GM06990 (cell line): ENCODE results near the gene MAIP1.
A peak's percentile ranks its signal among the peaks of the same experiment; 100 is the strongest.

ENCODE experiments used
- DNase-seq: peaks from one replicate; pipeline ENCODE4 v3.0.0-alpha.2; 2011; ENCODE audit not compliant: insufficient read length; ENCODE audit errors: extremely low read depth
- H3K27me3 ChIP-seq: replicated peaks from 2 replicates; pipeline ENCODE4 v1.6.0; 2011; ENCODE audit warnings: low read length; ENCODE audit not compliant: control insufficient read depth, insufficient read depth
- H3K36me3 ChIP-seq: 2 replicates; pipeline ENCODE4 v1.5.1; 2011; ENCODE audit warnings: low read length; ENCODE audit not compliant: control insufficient read depth, insufficient read depth
- H3K4me3 ChIP-seq: replicated peaks from 2 replicates; pipeline ENCODE4 v1.5.1; 2011; ENCODE audit warnings: low read depth, mild to moderate bottlenecking, control low read depth, low read length
- TF ChIP-seq, protein P1 (sequence below): IDR thresholded peaks from 2 replicates; pipeline ENCODE4 v1.5.1; 2011; ENCODE audit warnings: low read length, control low read depth, mild to moderate bottlenecking, inconsistent platforms; ENCODE audit not compliant: insufficient read depth, poor library complexity, severe bottlenecking

Gene MAIP1

DNA sequence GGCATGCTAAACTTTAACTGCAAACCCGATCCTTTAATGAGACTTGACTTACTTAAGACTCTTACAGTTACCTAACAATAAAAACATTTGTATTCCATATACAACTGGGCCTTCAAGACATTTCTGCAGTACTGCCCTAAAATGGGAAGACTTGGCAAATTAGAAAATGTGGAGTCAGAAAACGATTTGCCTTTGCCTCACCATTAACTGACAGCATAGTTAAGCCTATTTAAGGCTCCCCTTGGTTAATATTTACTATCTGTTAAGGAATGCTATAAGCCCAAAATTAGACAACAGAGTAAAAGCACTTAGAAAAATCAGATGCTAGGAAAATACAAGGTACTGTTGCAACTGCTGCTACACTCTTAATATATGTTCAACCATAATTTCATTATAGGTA lies 18.8 kb upstream of the MAIP1 start:
- TF ChIP-seq, protein P1, sequence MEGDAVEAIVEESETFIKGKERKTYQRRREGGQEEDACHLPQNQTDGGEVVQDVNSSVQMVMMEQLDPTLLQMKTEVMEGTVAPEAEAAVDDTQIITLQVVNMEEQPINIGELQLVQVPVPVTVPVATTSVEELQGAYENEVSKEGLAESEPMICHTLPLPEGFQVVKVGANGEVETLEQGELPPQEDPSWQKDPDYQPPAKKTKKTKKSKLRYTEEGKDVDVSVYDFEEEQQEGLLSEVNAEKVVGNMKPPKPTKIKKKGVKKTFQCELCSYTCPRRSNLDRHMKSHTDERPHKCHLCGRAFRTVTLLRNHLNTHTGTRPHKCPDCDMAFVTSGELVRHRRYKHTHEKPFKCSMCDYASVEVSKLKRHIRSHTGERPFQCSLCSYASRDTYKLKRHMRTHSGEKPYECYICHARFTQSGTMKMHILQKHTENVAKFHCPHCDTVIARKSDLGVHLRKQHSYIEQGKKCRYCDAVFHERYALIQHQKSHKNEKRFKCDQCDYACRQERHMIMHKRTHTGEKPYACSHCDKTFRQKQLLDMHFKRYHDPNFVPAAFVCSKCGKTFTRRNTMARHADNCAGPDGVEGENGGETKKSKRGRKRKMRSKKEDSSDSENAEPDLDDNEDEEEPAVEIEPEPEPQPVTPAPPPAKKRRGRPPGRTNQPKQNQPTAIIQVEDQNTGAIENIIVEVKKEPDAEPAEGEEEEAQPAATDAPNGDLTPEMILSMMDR = no peak
- Histone ChIP-seq H3K27me3 (no peaks in the 10 kb centered on the region), H3K36me3 (peaks cover 7% of the 10 kb centered on the region), H3K4me3 (no peak overlapping the region)
- no peak for DNase-seq

DNA sequence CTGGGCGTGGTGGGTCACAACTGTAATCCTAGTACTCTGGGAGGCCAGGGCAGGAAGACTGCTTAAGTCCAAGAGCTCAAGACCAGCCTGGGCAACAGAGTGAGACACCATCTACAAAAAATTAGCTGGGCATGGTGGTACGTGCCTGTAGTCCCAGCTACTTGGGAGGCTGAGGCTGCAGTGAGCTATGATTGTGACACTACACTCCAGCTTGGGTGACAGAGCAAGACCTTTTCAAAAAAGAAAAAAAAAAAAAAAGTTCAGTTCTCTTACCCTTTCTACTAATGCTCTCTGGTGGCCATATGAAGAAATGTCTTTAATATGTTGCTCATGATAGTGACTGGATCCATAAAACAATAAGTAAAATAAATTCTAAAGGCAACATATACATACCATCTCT lies 15.0 kb upstream of the MAIP1 start:
- Histone ChIP-seq H3K27me3 (no peaks in the 10 kb centered on the region), H3K4me3 (no peak overlapping the region), H3K36me3 (peaks cover 3% of the 10 kb centered on the region)
- no peak for DNase-seq
- TF ChIP-seq, protein P1 = peak; percentile 19

DNA sequence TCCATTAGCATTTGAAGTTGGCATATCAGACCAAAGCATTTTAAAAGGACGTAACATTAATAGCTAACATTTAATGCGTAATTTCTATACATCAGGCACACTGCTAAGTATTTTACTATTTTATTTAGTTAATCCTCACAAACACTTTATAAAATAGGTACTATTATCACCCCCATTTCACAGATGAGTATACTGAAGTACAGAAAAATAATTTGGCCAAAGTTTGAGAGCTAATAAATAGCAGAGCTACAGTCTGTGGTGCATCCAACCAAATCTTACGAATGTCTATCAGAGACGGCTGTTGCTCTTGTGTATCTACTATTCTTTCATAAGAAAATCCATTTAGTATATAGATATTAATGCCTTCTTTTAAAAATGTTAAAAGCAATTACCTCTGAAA lies 12.0 kb upstream of the MAIP1 start:
- TF ChIP-seq, protein P1 = no peak
- Histone ChIP-seq H3K4me3 (no peak overlapping the region), H3K27me3 (no peaks in the 10 kb centered on the region), H3K36me3 (peaks cover 7% of the 10 kb centered on the region)
- no peak for DNase-seq

DNA sequence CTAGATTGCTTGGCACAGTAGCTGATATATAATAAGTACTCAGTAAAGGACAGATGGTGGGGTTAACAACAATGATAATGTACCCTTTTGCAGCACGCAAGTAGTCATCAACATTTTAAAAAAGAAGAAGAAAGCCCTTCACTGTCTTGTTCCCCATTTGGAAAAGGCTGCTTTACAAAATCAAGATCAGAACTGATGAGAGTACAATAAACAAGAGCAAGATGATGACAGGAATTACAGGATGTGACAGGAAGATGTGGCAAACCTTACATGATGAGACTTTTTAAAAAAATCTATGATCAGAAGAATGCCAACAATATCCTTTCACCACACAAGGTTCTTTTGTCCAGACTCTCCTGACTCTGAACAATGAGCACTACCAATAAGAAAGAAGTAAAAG lies 9.2 kb upstream of the MAIP1 start:
- H3K36me3 ChIP-seq = peaks cover 6% of the 10 kb centered on the region
- DNase-seq = no peak
- no peaks in the 10 kb centered on the region for H3K27me3 ChIP-seq
- H3K4me3 ChIP-seq = no peak overlapping the region
- TF ChIP-seq, protein P1 = no peak

DNA sequence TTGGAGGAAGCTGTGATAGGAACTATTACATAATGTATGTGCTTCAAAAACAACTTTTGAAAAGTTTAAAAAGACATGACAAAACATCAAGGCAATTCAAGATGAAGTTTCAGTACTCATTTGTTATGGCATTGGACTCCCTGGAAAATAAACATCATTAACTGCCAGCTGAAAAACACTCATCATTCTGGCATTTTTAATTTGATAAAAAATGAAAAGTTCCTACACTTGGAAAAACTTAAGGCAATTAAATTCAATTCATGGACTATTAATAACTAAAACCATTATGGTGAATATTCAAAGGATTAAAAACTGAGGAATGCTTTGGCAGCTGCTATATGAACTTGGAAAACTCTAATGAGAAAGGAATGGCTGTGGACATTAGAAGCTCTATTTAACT lies 8.5 kb upstream of the MAIP1 start:
- DNase-seq = no peak

DNA sequence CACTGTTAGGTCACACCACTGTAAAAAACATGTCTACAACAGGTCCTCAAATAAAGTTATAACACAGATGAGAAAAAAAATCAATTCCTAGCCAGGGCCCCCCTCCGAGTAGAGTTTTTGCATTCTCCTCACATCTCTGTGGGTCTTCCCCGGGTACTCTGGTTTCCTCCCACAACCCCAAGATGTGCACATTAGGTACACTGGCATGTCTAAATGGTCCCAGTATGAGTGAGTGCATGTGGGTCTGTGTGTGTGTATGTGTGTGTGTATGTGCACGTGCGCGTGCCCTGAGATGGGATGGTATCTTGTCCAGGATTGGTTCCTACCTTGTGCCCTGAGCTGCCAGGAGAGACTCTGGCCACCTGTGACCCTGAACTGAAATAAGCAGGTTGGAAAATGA lies 5.0 kb upstream of the MAIP1 start:
- TF ChIP-seq, protein P1 = no peak
- Histone ChIP-seq H3K27me3 (no peaks in the 10 kb centered on the region), H3K36me3 (peaks cover 4% of the 10 kb centered on the region), H3K4me3 (no peak overlapping the region)
- DNase-seq = no peak

More for the DNA sequence above, 8.5 kb upstream of the MAIP1 start:
- H3K36me3 ChIP-seq = peaks cover 6% of the 10 kb centered on the region
- H3K27me3 ChIP-seq = no peaks in the 10 kb centered on the region
- TF ChIP-seq, protein P1 = no peak
- no peak overlapping the region for H3K4me3 ChIP-seq
